Ishikawa (cell line): Measurements from ENCODE around the gene TELO2.

Experiments
- CEBPB ChIP-seq: IDR thresholded peaks from 2 replicates; pipeline ENCODE4 v1.6.1; 2012
- CREB1 ChIP-seq: IDR thresholded peaks from 2 replicates; pipeline ENCODE4 v1.6.1; 2012; ENCODE audit warnings: low read depth
- EGR1 ChIP-seq: IDR thresholded peaks from 2 replicates; pipeline ENCODE4 v1.6.1; 2012
- EP300 ChIP-seq: IDR thresholded peaks from 2 replicates; pipeline ENCODE4 v1.6.1; 2012; ENCODE audit warnings: borderline replicate concordance
- FOXM1 ChIP-seq: IDR thresholded peaks from 2 replicates; pipeline ENCODE4 v1.6.1; 2012; ENCODE audit warnings: low read depth, borderline replicate concordance
- MAX ChIP-seq: IDR thresholded peaks from 2 replicates; pipeline ENCODE4 v1.6.1; 2012
- NFIC ChIP-seq: IDR thresholded peaks from 2 replicates; pipeline ENCODE4 v1.6.1; 2012
- RAD21 ChIP-seq: IDR thresholded peaks from 2 replicates; pipeline ENCODE4 v1.6.1; 2012; ENCODE audit warnings: low read depth
- REST ChIP-seq: IDR thresholded peaks from 2 replicates; pipeline ENCODE4 v1.6.1; 2012; ENCODE audit warnings: low read depth, mild to moderate bottlenecking
- TAF1 ChIP-seq: IDR thresholded peaks from 2 replicates; pipeline ENCODE4 v1.6.1; 2012; ENCODE audit warnings: low read depth, mild to moderate bottlenecking
- TCF12 ChIP-seq: IDR thresholded peaks from 2 replicates; pipeline ENCODE4 v1.6.1; 2012; ENCODE audit warnings: low read depth
- TEAD4 ChIP-seq: IDR thresholded peaks from 2 replicates; pipeline ENCODE4 v1.6.1; 2012
- USF1 ChIP-seq: IDR thresholded peaks from 2 replicates; pipeline ENCODE4 v1.6.1; 2012
- YY1 ChIP-seq: IDR thresholded peaks from 2 replicates; pipeline ENCODE4 v1.6.1; 2012; ENCODE audit warnings: low read depth
- ZBTB7A ChIP-seq: IDR thresholded peaks from 2 replicates; pipeline ENCODE4 v1.6.1; 2012; ENCODE audit warnings: low read depth

TELO2 gene

GRCh38 chr16:1503110-1503955 lies 10.2 kb downstream of the TELO2 start:
- TF ChIP-seq REST (no peak), TAF1 (no peak), MAX (no peak), EGR1 (no peak), USF1 (no peak), YY1 (no peak), TEAD4 (no peak), TCF12 (no peak), FOXM1 (no peak), ZBTB7A (no peak), NFIC (no peak), EP300 (no peak), CEBPB (no peak), CREB1 (no peak), RAD21 (no peak)

DNA sequence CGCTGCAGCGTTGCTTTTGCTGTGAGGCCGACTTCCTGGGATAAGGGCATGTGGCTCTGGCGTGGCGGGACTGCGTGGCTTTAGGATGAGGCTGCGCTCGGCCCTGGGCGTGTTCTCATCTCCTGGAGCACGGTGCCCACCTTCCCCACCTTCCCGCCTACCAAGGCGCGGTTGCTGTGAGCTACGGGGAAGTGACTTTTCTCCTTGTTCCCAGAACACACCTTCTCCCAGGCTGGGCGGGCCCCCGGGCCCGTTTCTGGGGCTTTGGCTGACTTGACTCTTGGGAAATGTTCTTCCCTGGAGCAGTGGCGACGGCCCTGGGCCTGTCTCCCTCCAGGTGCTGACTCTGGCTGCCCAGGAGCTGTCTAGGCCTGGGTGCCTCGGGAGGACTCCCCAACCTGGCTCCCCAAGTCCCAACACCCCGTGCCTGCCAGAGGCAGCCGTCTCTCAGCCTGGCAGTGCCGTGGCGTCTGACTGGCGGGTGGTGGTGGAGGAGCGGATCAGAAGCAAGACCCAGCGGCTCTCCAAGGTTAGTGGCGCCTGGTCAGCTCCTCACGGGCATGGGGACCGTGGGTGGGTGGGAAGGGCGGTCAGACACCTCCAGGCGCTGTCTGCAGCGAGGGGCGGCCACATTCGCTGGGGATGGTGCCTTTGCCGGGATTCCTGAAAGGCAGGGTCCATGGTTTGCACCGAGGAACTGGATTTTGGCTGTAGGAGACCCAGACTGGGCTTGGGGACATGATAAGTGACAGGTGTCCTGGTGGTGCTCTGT lies 12.1 kb downstream of the TELO2 start:
- TF ChIP-seq MAX (no peak), TCF12 (no peak), FOXM1 (no peak), TAF1 (no peak)

DNA sequence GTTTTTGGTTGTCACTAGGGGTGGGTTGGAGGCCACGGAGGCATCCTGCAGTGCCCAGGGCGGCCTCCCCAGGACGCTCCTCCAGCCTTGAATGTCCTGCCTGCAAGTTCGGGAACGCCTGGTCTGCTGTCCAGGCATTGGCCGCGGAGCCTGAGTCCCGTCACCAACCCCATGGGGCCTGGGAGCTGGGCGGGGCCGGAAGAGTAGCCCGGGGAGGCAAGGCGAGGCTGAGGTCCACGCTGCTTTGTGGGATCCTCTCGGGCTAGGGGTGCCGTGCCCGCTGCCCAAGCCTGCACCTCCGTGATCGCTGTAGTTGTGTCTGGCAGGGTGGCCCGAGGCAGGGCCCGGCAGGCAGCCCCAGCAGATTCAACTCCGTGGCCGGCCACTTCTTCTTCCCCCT lies 12.8 kb downstream of the TELO2 start:
- TF ChIP-seq REST = no peak
- no peak for TF ChIP-seq FOXM1
- no peak for TF ChIP-seq ZBTB7A
- no peak for TF ChIP-seq USF1
- TF ChIP-seq EP300 = no peak
- TF ChIP-seq CEBPB = no peak
- TF ChIP-seq TAF1 = no peak
- TF ChIP-seq NFIC = no peak

DNA sequence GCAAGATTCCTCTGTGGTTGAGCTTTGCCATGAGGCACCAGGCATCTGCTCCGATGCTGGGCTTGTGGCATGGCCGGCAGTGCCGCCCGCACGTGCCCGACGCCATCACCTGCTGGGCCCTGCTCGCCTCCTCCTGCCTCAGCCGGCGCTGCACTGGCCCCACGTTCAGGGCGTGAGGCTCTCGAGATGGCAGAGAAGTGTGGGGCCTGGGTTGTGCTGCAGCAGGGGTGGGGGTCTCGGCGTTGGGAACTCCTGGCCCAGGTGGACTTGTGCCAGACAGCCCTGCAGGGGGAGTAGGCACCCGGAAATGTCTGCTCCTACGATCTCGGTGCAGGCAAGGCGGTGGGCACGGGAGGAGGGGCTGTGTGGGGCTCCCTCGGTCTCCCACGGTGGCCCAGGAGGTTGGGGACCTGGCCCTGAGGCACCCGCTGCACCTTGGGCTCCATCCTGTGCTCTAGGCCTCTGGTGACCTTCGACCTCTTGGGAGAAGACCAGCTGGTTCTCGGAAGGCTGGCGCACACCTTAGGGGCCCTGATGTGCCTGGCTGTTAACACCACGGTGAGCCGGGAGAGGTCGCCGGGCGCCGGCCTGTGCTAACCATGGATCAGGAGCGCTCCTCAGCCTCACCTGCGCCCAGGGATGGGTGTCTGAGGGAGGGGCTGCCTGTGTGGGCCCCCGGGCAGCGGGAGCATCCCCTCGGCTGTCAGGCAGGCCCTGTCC lies 13.5 kb downstream of the TELO2 start:
- no peak for TF ChIP-seq NFIC
- TF ChIP-seq EP300 = no peak
- no peak for TF ChIP-seq USF1
- no peak for TF ChIP-seq EGR1
- TF ChIP-seq ZBTB7A = no peak
- TF ChIP-seq CREB1 = no peak
- no peak for TF ChIP-seq TEAD4
- TF ChIP-seq CEBPB = no peak
- no peak for TF ChIP-seq FOXM1
- no peak for TF ChIP-seq YY1
- TF ChIP-seq MAX = no peak
